Fibroblast of skin of abdomen (primary cell): ENCODE results near the gene HCAR3.

Source experiments
- DNase-seq: peaks from one replicate; pipeline ENCODE4 v3.0.0-alpha.2; 2013

HCAR3 gene

GRCh38 chr12:122665759-122666158 is 50.9 kb downstream of the HCAR3 start:
- DNase-seq = no peak

- no peak for DNase-seq
Observed at GRCh38 chr12:122665349-122665748, 51.3 kb downstream of the HCAR3 start.
